Peyer's patch (tissue), 4 donors: ENCODE data around the gene KLK10.

Experiments
- POLR2A ChIP-seq, 2 donors: fragments of 450-650 bp; IDR thresholded peaks; one replicate each; pipeline ENCODE4 v1.5.1; 2017; ENCODE audit warnings: antibody characterized with exemption in 2 of 2, mild to moderate bottlenecking in 2 of 2, moderate library complexity in 2 of 2
- TF ChIP-seq, protein P1 (sequence below), 6 experiments: fragments of 450-650 bp in 4 of 6; fragments of 200-600 bp in 2 of 6; sonication (generic) in 1 of 6; IDR thresholded peaks; one replicate each; pipeline ENCODE4 v1.5.1; 2017 to 2019; ENCODE audit warnings: antibody characterized with exemption in 6 of 6, mild to moderate bottlenecking in 3 of 6, moderate library complexity in 1 of 6

DNA sequence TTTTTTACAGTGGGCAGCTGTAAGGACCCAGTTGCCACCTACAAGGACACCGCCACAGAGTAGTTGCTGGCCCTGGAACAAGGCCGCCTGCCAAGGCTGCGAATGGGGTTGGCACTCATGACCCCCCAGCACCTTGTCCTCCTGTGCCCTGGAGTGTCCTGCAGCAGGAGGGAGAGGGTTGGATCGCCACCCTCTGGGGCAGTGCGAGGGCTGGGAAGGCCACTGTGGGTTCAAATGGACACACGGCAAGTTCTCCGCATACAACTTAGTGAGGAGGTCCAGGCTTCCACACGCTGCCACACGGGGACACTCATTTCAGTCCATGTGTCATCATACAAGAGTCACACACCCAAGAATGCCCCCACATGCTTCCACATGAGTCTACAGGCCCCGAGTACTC, 19.1 kb downstream of the KLK10 start:
- TF ChIP-seq POLR2A (IDR thresholded peaks at IDR 0.05) = no peak
- TF ChIP-seq, protein P1, sequence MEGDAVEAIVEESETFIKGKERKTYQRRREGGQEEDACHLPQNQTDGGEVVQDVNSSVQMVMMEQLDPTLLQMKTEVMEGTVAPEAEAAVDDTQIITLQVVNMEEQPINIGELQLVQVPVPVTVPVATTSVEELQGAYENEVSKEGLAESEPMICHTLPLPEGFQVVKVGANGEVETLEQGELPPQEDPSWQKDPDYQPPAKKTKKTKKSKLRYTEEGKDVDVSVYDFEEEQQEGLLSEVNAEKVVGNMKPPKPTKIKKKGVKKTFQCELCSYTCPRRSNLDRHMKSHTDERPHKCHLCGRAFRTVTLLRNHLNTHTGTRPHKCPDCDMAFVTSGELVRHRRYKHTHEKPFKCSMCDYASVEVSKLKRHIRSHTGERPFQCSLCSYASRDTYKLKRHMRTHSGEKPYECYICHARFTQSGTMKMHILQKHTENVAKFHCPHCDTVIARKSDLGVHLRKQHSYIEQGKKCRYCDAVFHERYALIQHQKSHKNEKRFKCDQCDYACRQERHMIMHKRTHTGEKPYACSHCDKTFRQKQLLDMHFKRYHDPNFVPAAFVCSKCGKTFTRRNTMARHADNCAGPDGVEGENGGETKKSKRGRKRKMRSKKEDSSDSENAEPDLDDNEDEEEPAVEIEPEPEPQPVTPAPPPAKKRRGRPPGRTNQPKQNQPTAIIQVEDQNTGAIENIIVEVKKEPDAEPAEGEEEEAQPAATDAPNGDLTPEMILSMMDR (IDR thresholded peaks at IDR 0.05) = no peak
